ENCODE measurements around the gene KIT.
A peak's percentile ranks its signal among the peaks of the same experiment; 100 is the strongest.

The KIT gene

DNA sequence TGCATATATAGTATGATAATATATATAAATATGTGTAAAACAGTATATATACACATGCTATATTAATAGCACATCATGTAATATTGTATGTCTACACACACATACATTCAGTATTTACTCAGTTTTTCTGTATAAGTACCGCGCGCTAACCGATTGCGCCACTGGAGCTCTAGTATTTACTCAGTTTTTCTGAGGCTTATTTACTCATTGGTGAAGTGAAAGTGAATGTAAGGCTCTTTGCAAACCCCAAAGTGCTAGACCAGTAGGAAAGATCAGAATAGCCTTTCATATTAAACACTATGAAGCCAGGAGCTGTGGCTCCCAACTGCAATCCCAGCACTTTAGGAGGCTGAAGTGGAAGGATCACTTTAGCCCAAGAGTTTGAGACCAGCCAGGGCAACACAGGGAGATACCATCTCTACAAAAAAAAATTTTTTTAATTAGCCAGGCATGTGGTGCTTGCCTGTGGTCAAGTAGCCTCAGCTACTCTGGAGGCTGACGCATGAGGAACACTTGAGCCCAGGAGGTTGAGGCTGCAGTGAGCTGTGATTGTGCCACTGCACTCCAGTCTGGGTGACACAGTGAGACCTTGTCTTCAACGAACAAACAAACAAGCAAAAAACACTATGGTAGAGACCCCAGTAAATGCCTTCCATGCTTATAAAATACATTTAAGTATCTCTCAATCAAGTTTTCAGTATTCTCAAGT lies 125.8 kb downstream of the KIT start:
- Histone ChIP-seq H3K27ac (replicated peaks) (no peak overlapping the region), H3K27me3 (ENCODE audit: insufficient read depth, poor library complexity, severe bottlenecking) (no peaks in the 10 kb centered on the region), H3K4me3 (replicated peaks; ENCODE audit: insufficient read depth, low read length) (no peak overlapping the region)
- TF ChIP-seq, protein P1, sequence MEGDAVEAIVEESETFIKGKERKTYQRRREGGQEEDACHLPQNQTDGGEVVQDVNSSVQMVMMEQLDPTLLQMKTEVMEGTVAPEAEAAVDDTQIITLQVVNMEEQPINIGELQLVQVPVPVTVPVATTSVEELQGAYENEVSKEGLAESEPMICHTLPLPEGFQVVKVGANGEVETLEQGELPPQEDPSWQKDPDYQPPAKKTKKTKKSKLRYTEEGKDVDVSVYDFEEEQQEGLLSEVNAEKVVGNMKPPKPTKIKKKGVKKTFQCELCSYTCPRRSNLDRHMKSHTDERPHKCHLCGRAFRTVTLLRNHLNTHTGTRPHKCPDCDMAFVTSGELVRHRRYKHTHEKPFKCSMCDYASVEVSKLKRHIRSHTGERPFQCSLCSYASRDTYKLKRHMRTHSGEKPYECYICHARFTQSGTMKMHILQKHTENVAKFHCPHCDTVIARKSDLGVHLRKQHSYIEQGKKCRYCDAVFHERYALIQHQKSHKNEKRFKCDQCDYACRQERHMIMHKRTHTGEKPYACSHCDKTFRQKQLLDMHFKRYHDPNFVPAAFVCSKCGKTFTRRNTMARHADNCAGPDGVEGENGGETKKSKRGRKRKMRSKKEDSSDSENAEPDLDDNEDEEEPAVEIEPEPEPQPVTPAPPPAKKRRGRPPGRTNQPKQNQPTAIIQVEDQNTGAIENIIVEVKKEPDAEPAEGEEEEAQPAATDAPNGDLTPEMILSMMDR (IDR thresholded peaks at IDR 0.05; ENCODE audit: insufficient read depth, low read length): no peak
- TF ChIP-seq, protein P2, sequence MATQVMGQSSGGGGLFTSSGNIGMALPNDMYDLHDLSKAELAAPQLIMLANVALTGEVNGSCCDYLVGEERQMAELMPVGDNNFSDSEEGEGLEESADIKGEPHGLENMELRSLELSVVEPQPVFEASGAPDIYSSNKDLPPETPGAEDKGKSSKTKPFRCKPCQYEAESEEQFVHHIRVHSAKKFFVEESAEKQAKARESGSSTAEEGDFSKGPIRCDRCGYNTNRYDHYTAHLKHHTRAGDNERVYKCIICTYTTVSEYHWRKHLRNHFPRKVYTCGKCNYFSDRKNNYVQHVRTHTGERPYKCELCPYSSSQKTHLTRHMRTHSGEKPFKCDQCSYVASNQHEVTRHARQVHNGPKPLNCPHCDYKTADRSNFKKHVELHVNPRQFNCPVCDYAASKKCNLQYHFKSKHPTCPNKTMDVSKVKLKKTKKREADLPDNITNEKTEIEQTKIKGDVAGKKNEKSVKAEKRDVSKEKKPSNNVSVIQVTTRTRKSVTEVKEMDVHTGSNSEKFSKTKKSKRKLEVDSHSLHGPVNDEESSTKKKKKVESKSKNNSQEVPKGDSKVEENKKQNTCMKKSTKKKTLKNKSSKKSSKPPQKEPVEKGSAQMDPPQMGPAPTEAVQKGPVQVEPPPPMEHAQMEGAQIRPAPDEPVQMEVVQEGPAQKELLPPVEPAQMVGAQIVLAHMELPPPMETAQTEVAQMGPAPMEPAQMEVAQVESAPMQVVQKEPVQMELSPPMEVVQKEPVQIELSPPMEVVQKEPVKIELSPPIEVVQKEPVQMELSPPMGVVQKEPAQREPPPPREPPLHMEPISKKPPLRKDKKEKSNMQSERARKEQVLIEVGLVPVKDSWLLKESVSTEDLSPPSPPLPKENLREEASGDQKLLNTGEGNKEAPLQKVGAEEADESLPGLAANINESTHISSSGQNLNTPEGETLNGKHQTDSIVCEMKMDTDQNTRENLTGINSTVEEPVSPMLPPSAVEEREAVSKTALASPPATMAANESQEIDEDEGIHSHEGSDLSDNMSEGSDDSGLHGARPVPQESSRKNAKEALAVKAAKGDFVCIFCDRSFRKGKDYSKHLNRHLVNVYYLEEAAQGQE (IDR thresholded peaks at IDR 0.05; ENCODE audit: insufficient replicate concordance, low read depth): no peak
- TF ChIP-seq POLR2AphosphoS5 (IDR thresholded peaks at IDR 0.05; ENCODE audit: low read depth) (no peak), GABPA (IDR thresholded peaks at IDR 0.05; ENCODE audit: low read depth) (no peak), SPI1 (IDR thresholded peaks at IDR 0.05; ENCODE audit: borderline replicate concordance, low read depth) (no peak)
- DNase-seq (ENCODE audit: low read depth in 1 of 2, low spot score in 1 of 2): no peak

DNA sequence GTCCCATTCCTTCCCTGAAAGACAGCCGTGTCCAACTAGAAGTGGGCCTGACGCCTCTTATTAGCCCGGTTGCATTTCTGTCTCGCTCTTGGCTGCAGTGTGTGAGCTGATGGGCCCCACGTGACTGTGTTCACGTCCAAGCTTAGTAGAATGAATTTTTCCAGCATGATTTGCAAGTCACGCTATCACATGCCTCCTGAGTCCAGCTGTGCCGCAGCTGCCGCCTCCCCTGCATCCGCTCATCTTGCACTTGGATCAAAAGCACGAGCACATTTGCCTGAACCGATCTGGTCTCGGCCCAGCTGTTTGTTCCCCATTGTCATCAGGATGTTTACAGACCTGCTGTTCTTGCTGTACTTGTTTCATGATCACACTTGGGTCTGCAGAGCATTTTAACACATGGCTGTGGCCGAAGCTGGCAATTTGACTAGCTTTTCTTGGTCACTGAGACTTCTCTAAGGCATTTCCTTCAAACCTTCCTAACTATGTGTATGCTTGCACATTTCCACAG lies 126.5 kb downstream of the KIT start:
- TF ChIP-seq, protein P1 (IDR thresholded peaks at IDR 0.05; ENCODE audit: insufficient read depth, low read length): no peak
- TF ChIP-seq SPI1 (IDR thresholded peaks at IDR 0.05; ENCODE audit: borderline replicate concordance, low read depth): no peak
- Histone ChIP-seq H3K27me3 (ENCODE audit: insufficient read depth, poor library complexity, severe bottlenecking) (no peaks in the 10 kb centered on the region), H3K27ac (replicated peaks) (no peak overlapping the region), H3K4me3 (replicated peaks; ENCODE audit: insufficient read depth, low read length) (no peak overlapping the region)
- peak in 1 of 2 experiments; percentile 27 for DNase-seq (ENCODE audit: low read depth in 1 of 2, low spot score in 1 of 2)

Data from HL-60 (cell line).